MM.1S (cell line): Measurements from ENCODE around the gene TMEM191B.
"Not testable (repeated sequence)": the region's sequence is repeated elsewhere in the genome, so short reads cannot be mapped to it uniquely, and the experiment has no call there.

ENCODE experiments used
- DNase-seq: peaks from one replicate; pipeline ENCODE4 v3.0.0-alpha.2; 2015
- H2AFZ ChIP-seq: fragments of 300-600 bp; sonication (generic); 2 replicates; pipeline ENCODE4 v1.6.0; 2016; ENCODE audit warnings: antibody characterized with exemption, low read length
- H3F3A ChIP-seq: fragments of 300-600 bp; sonication (generic); 2 replicates; pipeline ENCODE4 v1.6.1; 2016; ENCODE audit warnings: mild to moderate bottlenecking, antibody characterized with exemption, low read length, moderate library complexity, mixed read lengths; ENCODE audit not compliant: insufficient read depth
- H3K27ac ChIP-seq: fragments of 300-600 bp; sonication (generic); 2 replicates; pipeline ENCODE4 v1.5.1; 2016; ENCODE audit warnings: mild to moderate bottlenecking, low read length
- H3K27me3 ChIP-seq: fragments of 300-600 bp; sonication (generic); replicated peaks from 2 replicates; pipeline ENCODE4 v1.6.0; 2016; ENCODE audit warnings: low read length; ENCODE audit not compliant: insufficient read depth
- H3K36me3 ChIP-seq: fragments of 300-600 bp; sonication (generic); replicated peaks from 2 replicates; pipeline ENCODE4 v1.6.1; 2016; ENCODE audit warnings: mild to moderate bottlenecking, low read length, mixed read lengths; ENCODE audit not compliant: insufficient read depth
- H3K4me1 ChIP-seq: fragments of 300-600 bp; sonication (generic); 2 replicates; pipeline ENCODE4 v1.6.1; 2016; ENCODE audit warnings: low read length, mixed read lengths
- H3K4me2 ChIP-seq: fragments of 300-600 bp; sonication (generic); 2 replicates; pipeline ENCODE4 v1.6.0; 2016; ENCODE audit warnings: low read depth, low read length
- H3K4me3 ChIP-seq: fragments of 300-600 bp; sonication (generic); 2 replicates; pipeline ENCODE4 v1.5.1; 2016; ENCODE audit warnings: low read length, mixed read lengths
- H3K79me2 ChIP-seq: fragments of 300-600 bp; sonication (generic); 2 replicates; pipeline ENCODE4 v1.6.1; 2016; ENCODE audit warnings: mixed run types, low read length, mixed read lengths
- H3K9ac ChIP-seq: fragments of 300-600 bp; sonication (generic); 2 replicates; pipeline ENCODE4 v1.6.1; 2016; ENCODE audit warnings: low read length, mixed read lengths
- H3K9me2 ChIP-seq: fragments of 300-600 bp; sonication (generic); replicated peaks from 2 replicates; pipeline ENCODE4 v1.6.1; 2016; ENCODE audit warnings: mild to moderate bottlenecking, low read length, mixed read lengths; ENCODE audit not compliant: insufficient read depth
- H3K9me3 ChIP-seq: fragments of 300-600 bp; sonication (generic); replicated peaks from 2 replicates; pipeline ENCODE4 v1.6.1; 2016; ENCODE audit warnings: mild to moderate bottlenecking, low read length, mixed read lengths; ENCODE audit not compliant: insufficient read depth
- H4K20me1 ChIP-seq: fragments of 300-600 bp; sonication (generic); 2 replicates; pipeline ENCODE4 v1.6.1; 2016; ENCODE audit warnings: mild to moderate bottlenecking, low read length, moderate library complexity, mixed read lengths; ENCODE audit not compliant: insufficient read depth

Gene TMEM191B

GRCh38 chr22:18570509-18571246 is 43.1 kb downstream of the TMEM191B start:
- H3K4me2 ChIP-seq, H3F3A ChIP-seq, H2AFZ ChIP-seq, H3K9ac ChIP-seq, H3K79me2 ChIP-seq, DNase-seq, H3K36me3 ChIP-seq, H3K4me1 ChIP-seq, H3K27me3 ChIP-seq, H3K9me2 ChIP-seq, H4K20me1 ChIP-seq, H3K9me3 ChIP-seq, H3K27ac ChIP-seq, H3K4me3 ChIP-seq: not testable (repeated sequence)

- H3K9me3 ChIP-seq, H3K4me2 ChIP-seq, H3K27ac ChIP-seq, H3K9me2 ChIP-seq, H2AFZ ChIP-seq, H3K79me2 ChIP-seq, H3K9ac ChIP-seq, H3K36me3 ChIP-seq, H4K20me1 ChIP-seq, H3K27me3 ChIP-seq, DNase-seq, H3F3A ChIP-seq, H3K4me3 ChIP-seq, H3K4me1 ChIP-seq: not testable (repeated sequence)
These were observed 46.0 kb downstream of the TMEM191B start for GRCh38 chr22:18573483-18574164.

GRCh38 chr22:18574555-18574954 is 47.0 kb downstream of the TMEM191B start:
- H3K79me2 ChIP-seq, H3K27me3 ChIP-seq, H3K9me2 ChIP-seq, DNase-seq, H3F3A ChIP-seq, H3K4me1 ChIP-seq, H2AFZ ChIP-seq, H3K4me3 ChIP-seq, H3K9me3 ChIP-seq, H3K4me2 ChIP-seq, H3K36me3 ChIP-seq, H4K20me1 ChIP-seq, H3K9ac ChIP-seq, H3K27ac ChIP-seq: not testable (repeated sequence)

GRCh38 chr22:18575686-18576085 is 48.1 kb downstream of the TMEM191B start:
- not testable (repeated sequence) for DNase-seq, H3K36me3 ChIP-seq, H3K4me1 ChIP-seq, H4K20me1 ChIP-seq, H3K9me3 ChIP-seq, H3K27me3 ChIP-seq, H3K4me2 ChIP-seq, H3K79me2 ChIP-seq, H3K27ac ChIP-seq, H3F3A ChIP-seq, H3K9ac ChIP-seq, H3K9me2 ChIP-seq, H3K4me3 ChIP-seq, H2AFZ ChIP-seq

GRCh38 chr22:18577090-18577818 is 49.7 kb downstream of the TMEM191B start:
- not testable (repeated sequence) for H3K36me3 ChIP-seq, H3K4me2 ChIP-seq, H3K27ac ChIP-seq, H3K4me3 ChIP-seq, H2AFZ ChIP-seq, H3K4me1 ChIP-seq, H3F3A ChIP-seq, H3K9me3 ChIP-seq, H3K9ac ChIP-seq, H4K20me1 ChIP-seq, DNase-seq, H3K27me3 ChIP-seq, H3K79me2 ChIP-seq, H3K9me2 ChIP-seq

DNA sequence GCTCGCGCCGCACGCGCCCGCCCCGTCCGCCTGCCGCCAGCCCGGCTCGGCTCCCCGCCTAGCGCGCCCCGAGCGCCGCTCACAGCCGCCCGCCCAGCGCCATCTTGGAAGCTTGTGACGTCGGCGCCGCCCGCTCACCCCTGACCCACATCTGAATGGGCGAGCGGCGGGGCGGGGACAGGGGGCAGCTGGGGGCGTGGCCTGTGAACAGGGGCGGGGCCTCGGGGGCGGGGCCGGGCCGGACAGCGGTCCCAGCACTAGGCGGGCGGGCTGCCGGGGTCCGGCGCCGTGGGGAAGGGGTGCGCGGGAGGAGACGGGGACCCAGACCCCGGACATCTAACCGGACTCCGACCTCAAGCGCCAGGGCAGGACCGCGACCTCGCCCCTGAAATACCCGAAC is 50.2 kb downstream of the TMEM191B start:
- H3F3A ChIP-seq, H3K79me2 ChIP-seq, H3K4me3 ChIP-seq, H3K4me2 ChIP-seq, H3K4me1 ChIP-seq, H3K9me3 ChIP-seq, H3K9ac ChIP-seq, H3K27ac ChIP-seq, H2AFZ ChIP-seq, H3K9me2 ChIP-seq, H3K27me3 ChIP-seq, H3K36me3 ChIP-seq, H4K20me1 ChIP-seq: not testable (repeated sequence)
- peak; percentile 6 for DNase-seq
